Parathyroid adenoma (tissue), 2 donors: ENCODE measurements around the gene CACNA1I.

Experiments
- H2AFZ ChIP-seq: fragments of 300-600 bp; sonication (generic); one replicate; pipeline ENCODE4 v1.7.0; 2017; ENCODE audit warnings: antibody characterized with exemption, mild to moderate bottlenecking
- H3K27ac ChIP-seq: fragments of 300-600 bp; sonication (generic); one replicate; pipeline ENCODE4 v1.7.0; 2017
- H3K27me3 ChIP-seq: fragments of 300-600 bp; sonication (generic); one replicate; pipeline ENCODE4 v1.7.0; 2017; ENCODE audit warnings: low read length; ENCODE audit not compliant: control insufficient read depth, insufficient read depth
- H3K36me3 ChIP-seq: fragments of 300-600 bp; sonication (generic); one replicate; pipeline ENCODE4 v1.7.0; 2017; ENCODE audit warnings: low read length; ENCODE audit not compliant: control insufficient read depth, insufficient read depth
- H3K4me1 ChIP-seq: fragments of 300-600 bp; sonication (generic); one replicate; pipeline ENCODE4 v1.7.0; 2017; ENCODE audit warnings: control low read depth
- H3K4me2 ChIP-seq: fragments of 300-600 bp; sonication (generic); one replicate; pipeline ENCODE4 v1.7.0; 2017; ENCODE audit warnings: low read length
- H3K4me3 ChIP-seq: fragments of 300-600 bp; sonication (generic); one replicate; pipeline ENCODE4 v1.7.0; 2017; ENCODE audit warnings: low read depth, low read length
- H3K79me2 ChIP-seq: fragments of 300-600 bp; sonication (generic); one replicate; pipeline ENCODE4 v1.7.0; 2017; ENCODE audit warnings: control low read depth
- H3K9ac ChIP-seq: fragments of 300-600 bp; sonication (generic); one replicate; pipeline ENCODE4 v1.7.0; 2017; ENCODE audit warnings: mild to moderate bottlenecking
- H3K9me3 ChIP-seq: fragments of 300-600 bp; sonication (generic); one replicate; pipeline ENCODE4 v1.7.0; 2017; ENCODE audit warnings: low read length; ENCODE audit not compliant: control insufficient read depth
- CTCF ChIP-seq: fragments of 300-600 bp; sonication (generic); IDR thresholded peaks from one replicate; pipeline ENCODE4 v1.7.0; 2017; ENCODE audit warnings: antibody characterized with exemption, mild to moderate bottlenecking
- donor health status: primary hyperparathyroidism.

CACNA1I gene

GRCh38 chr22:39666926-39667325 lies 96.4 kb downstream of the CACNA1I start:
- peaks cover 10% of the 10 kb centered on the region for H3K27me3 ChIP-seq
- no peak overlapping the region for H2AFZ ChIP-seq

GRCh38 chr22:39669432-39669831 lies 98.9 kb downstream of the CACNA1I start:
- Histone ChIP-seq H3K4me1 (no peaks in the 10 kb centered on the region), H3K27me3 (no peaks in the 10 kb centered on the region), H3K36me3 (no peaks in the 10 kb centered on the region), H3K79me2 (no peaks in the 10 kb centered on the region), H2AFZ (no peak overlapping the region), H3K4me2 (no peak overlapping the region), H3K4me3 (no peak overlapping the region), H3K9ac (no peak overlapping the region), H3K27ac (no peak overlapping the region), H3K9me3 (no peaks in the 10 kb centered on the region)
- no peak for TF ChIP-seq CTCF

More at GRCh38 chr22:39666926-39667325, 96.4 kb downstream of the CACNA1I start:
- H3K36me3 ChIP-seq, result no peaks in the 10 kb centered on the region
- H3K9me3 ChIP-seq, result no peaks in the 10 kb centered on the region
- no peak overlapping the region for H3K4me2 ChIP-seq
- no peak overlapping the region for H3K4me3 ChIP-seq
- H3K27ac ChIP-seq, result no peak overlapping the region
- no peak overlapping the region for H3K9ac ChIP-seq
- H3K4me1 ChIP-seq, result no peaks in the 10 kb centered on the region
- no peak for TF ChIP-seq CTCF
- no peaks in the 10 kb centered on the region for H3K79me2 ChIP-seq

- no peak overlapping the region for H2AFZ ChIP-seq
- H3K27ac ChIP-seq, result no peak overlapping the region
- H3K9ac ChIP-seq, result no peak overlapping the region
- TF ChIP-seq CTCF, result no peak
- no peak overlapping the region for H3K4me3 ChIP-seq
- no peaks in the 10 kb centered on the region for H3K79me2 ChIP-seq
- H3K36me3 ChIP-seq, result no peaks in the 10 kb centered on the region
- H3K9me3 ChIP-seq, result no peaks in the 10 kb centered on the region
- H3K4me1 ChIP-seq, result no peaks in the 10 kb centered on the region
- no peaks in the 10 kb centered on the region for H3K27me3 ChIP-seq
- no peak overlapping the region for H3K4me2 ChIP-seq
These were observed 101.4 kb downstream of the CACNA1I start for GRCh38 chr22:39671936-39672335.

- no peak overlapping the region for H3K9ac ChIP-seq
- no peaks in the 10 kb centered on the region for H3K9me3 ChIP-seq
- no peak overlapping the region for H3K27ac ChIP-seq
- H3K4me3 ChIP-seq, result no peak overlapping the region
- no peaks in the 10 kb centered on the region for H3K27me3 ChIP-seq
- no peaks in the 10 kb centered on the region for H3K79me2 ChIP-seq
- H3K4me2 ChIP-seq, result no peak overlapping the region
- TF ChIP-seq CTCF, result no peak
- H3K36me3 ChIP-seq, result no peaks in the 10 kb centered on the region
- no peak overlapping the region for H2AFZ ChIP-seq
- no peaks in the 10 kb centered on the region for H3K4me1 ChIP-seq
These were observed 104.0 kb downstream of the CACNA1I start for GRCh38 chr22:39674536-39674935.

- Histone ChIP-seq H3K9me3 (no peaks in the 10 kb centered on the region), H2AFZ (no peak overlapping the region), H3K27ac (no peak overlapping the region), H3K79me2 (no peaks in the 10 kb centered on the region), H3K27me3 (no peaks in the 10 kb centered on the region), H3K4me1 (no peaks in the 10 kb centered on the region), H3K4me3 (no peak overlapping the region), H3K36me3 (no peaks in the 10 kb centered on the region), H3K9ac (no peak overlapping the region), H3K4me2 (no peak overlapping the region)
- TF ChIP-seq CTCF, result no peak
These were observed 105.4 kb downstream of the CACNA1I start for GRCh38 chr22:39675947-39676346.
